HepG2 (cell line): ENCODE measurements around the gene KRTAP10-5. TPM values are rescaled to one million over a fixed set of nuclear protein-coding genes. Genes with fewer than 3 reads are reported as not detected.

Experiments used
- ATAC-seq: fragments of 200-7000 bp; cut with Tn5 transposase; 3 replicates; pipeline ENCODE4 v1.9.1; 2020; ENCODE audit warnings: mild to moderate bottlenecking, moderate library complexity
- BruUV-seq: library from RNA; stranded (reverse); fragments of 400-500 nt; replicated peaks from 2 replicates; lab custom pipeline; 2021; lab: Mats Ljungman, UMichigan
- CTCF ChIA-PET: fragments of 300-600 bp; formaldehyde crosslinking; extraction: SDS; loops from one replicate; lab custom pipeline; 2021; ENCODE audit warnings: low total read pairs, inconsistent platforms, low intra/inter-chr PET ratio; lab: Yijun Ruan, JAX
- POLR2A ChIA-PET: fragments of 350-600 bp; sonication (Branson Sonifier 250); formaldehyde crosslinking; loops from one replicate; lab custom pipeline; 2020; ENCODE audit warnings: antibody characterized with exemption, inconsistent platforms; lab: Yijun Ruan, JAX
- DNase-seq: peaks from one replicate; pipeline ENCODE4 v3.0.0-alpha.2; 2015; ENCODE audit warnings: low spot score
- FAIRE-seq: peaks from 3 replicates; lab custom pipeline; 2011; peaks lifted over from hg19 to GRCh38; lab: Jason Lieb, UNC
- H2AFZ ChIP-seq: one replicate; pipeline ENCODE4 v1.6.1; 2011; ENCODE audit warnings: low read length, inconsistent platforms
- H3K27ac ChIP-seq: fragments of 300-600 bp; 3 replicates; pipeline ENCODE4 v1.8.0; 2011; ENCODE audit warnings: mixed run types, mild to moderate bottlenecking, mixed read lengths, low read length, inconsistent platforms; ENCODE audit not compliant: insufficient read depth; ENCODE audit errors: extremely low read length
- H3K27me3 ChIP-seq, 2 experiments: fragments of 200-600 bp in 1 of 2; 2 replicates in 1 of 2; 3 replicates in 1 of 2; pipeline versions ENCODE4 v1.6.0 to v1.8.0; 2011; ENCODE audit warnings: low read length in 2 of 2, mild to moderate bottlenecking in 2 of 2, moderate library complexity in 2 of 2, inconsistent platforms in 1 of 2; ENCODE audit not compliant: insufficient read depth in 2 of 2, control insufficient read depth in 1 of 2
- H3K36me3 ChIP-seq, 2 experiments: fragments of 200-600 bp in 1 of 2; replicated peaks in 1 of 2; 2 replicates in 1 of 2; 3 replicates in 1 of 2; pipeline versions ENCODE4 v1.5.1 to v1.8.0; 2011; ENCODE audit warnings: low read length in 2 of 2, inconsistent platforms in 1 of 2; ENCODE audit not compliant: insufficient read depth in 2 of 2, control insufficient read depth in 1 of 2
- H3K4me1 ChIP-seq: 2 replicates; pipeline ENCODE4 v1.5.1; 2012; ENCODE audit warnings: low read length, inconsistent platforms; ENCODE audit not compliant: insufficient read depth
- H3K4me2 ChIP-seq: 2 replicates; pipeline ENCODE4 v1.6.0; 2011; ENCODE audit warnings: low read depth, low read length, inconsistent platforms
- H3K4me3 ChIP-seq, 3 experiments: fragments of 200-600 bp in 1 of 3; sonication (generic), shearing (Covaris generic) in 1 of 3; replicated peaks in 1 of 3; 2 replicates each; pipeline ENCODE4 v1.5.1; 2011 to 2016; ENCODE audit warnings: low read length in 3 of 3, inconsistent platforms in 2 of 3, low read depth in 2 of 3, mild to moderate bottlenecking in 2 of 3, control low read depth in 1 of 3, mixed read lengths in 1 of 3; ENCODE audit not compliant: insufficient read depth in 1 of 3
- H3K79me2 ChIP-seq: one replicate; pipeline ENCODE4 v1.6.1; 2011; ENCODE audit warnings: low read length, inconsistent platforms; ENCODE audit not compliant: insufficient read depth
- H3K9ac ChIP-seq: 2 replicates; pipeline ENCODE4 v1.6.0; 2011; ENCODE audit warnings: mild to moderate bottlenecking, low read depth, low read length, inconsistent platforms; ENCODE audit not compliant: insufficient read depth
- H3K9me3 ChIP-seq: 2 replicates; pipeline ENCODE4 v1.5.1; 2012; ENCODE audit warnings: mild to moderate bottlenecking, low read length
- H4K20me1 ChIP-seq: 2 replicates; pipeline ENCODE4 v1.6.0; 2011; ENCODE audit warnings: inconsistent platforms, mild to moderate bottlenecking, low read length, moderate library complexity; ENCODE audit not compliant: insufficient read depth
- ATF2 ChIP-seq: sonication (generic); formaldehyde crosslinking; IDR thresholded peaks from 2 replicates; pipeline ENCODE4 v1.4.0; 2020; ENCODE audit warnings: missing genetic modification reagents
- BCL6 ChIP-seq: IDR thresholded peaks from 2 replicates; pipeline ENCODE4 v1.6.1; 2016; ENCODE audit warnings: missing genetic modification reagents, missing compliant biosample characterization
- KDM3A ChIP-seq: IDR thresholded peaks from 2 replicates; pipeline ENCODE4 v1.6.1; 2018; ENCODE audit warnings: low read depth, missing compliant biosample characterization
- MYC ChIP-seq: sonication (generic); formaldehyde crosslinking; IDR thresholded peaks from 2 replicates; pipeline ENCODE4 v1.9.0; 2021; ENCODE audit warnings: missing genetic modification reagents, borderline replicate concordance
- PAWR ChIP-seq: sonication (generic); formaldehyde crosslinking; IDR thresholded peaks from 2 replicates; pipeline ENCODE4 v1.4.0; 2020; ENCODE audit warnings: missing genetic modification reagents, mild to moderate bottlenecking, borderline replicate concordance
- RXRA ChIP-seq: sonication (generic); formaldehyde crosslinking; IDR thresholded peaks from 2 replicates; pipeline ENCODE4 v1.5.1; 2020; ENCODE audit warnings: missing genetic modification reagents
- SRF ChIP-seq: IDR thresholded peaks from 2 replicates; pipeline ENCODE4 v1.6.1; 2011; ENCODE audit warnings: mild to moderate bottlenecking, low read depth, low read length, moderate library complexity
- TMF1 ChIP-seq: sonication (generic); formaldehyde crosslinking; IDR thresholded peaks from 2 replicates; pipeline ENCODE4 v1.8.1; 2022; ENCODE audit warnings: low read depth, missing genetic modification reagents
- ZFP82 ChIP-seq: sonication (generic); formaldehyde crosslinking; IDR thresholded peaks from 2 replicates; pipeline ENCODE4 v1.5.1; 2020; ENCODE audit warnings: mild to moderate bottlenecking, missing genetic modification reagents, borderline replicate concordance
- ZMAT3 ChIP-seq: sonication (generic); formaldehyde crosslinking; conservative IDR thresholded peaks from 2 replicates; pipeline ENCODE4 v1.7.0; 2021; ENCODE audit warnings: missing genetic modification reagents
- ZNF615 ChIP-seq: sonication (generic); formaldehyde crosslinking; IDR thresholded peaks from 2 replicates; pipeline ENCODE4 v1.5.0; 2020; ENCODE audit warnings: mild to moderate bottlenecking, missing genetic modification reagents, borderline replicate concordance
- ZNF737 ChIP-seq: sonication (generic); formaldehyde crosslinking; IDR thresholded peaks from 2 replicates; pipeline ENCODE4 v1.5.0; 2020; ENCODE audit warnings: missing genetic modification reagents, mild to moderate bottlenecking, borderline replicate concordance
- ZNF75D ChIP-seq: sonication (generic); formaldehyde crosslinking; IDR thresholded peaks from 2 replicates; pipeline ENCODE4 v1.8.1; 2023; ENCODE audit warnings: missing genetic modification reagents, mild to moderate bottlenecking, borderline replicate concordance
- ZNF780A ChIP-seq: sonication (generic); formaldehyde crosslinking; IDR thresholded peaks from 2 replicates; pipeline ENCODE4 v1.8.0; 2022; ENCODE audit warnings: mild to moderate bottlenecking, missing genetic modification reagents, moderate library complexity
- WGBS: methylation state at CpG from one replicate; pipeline ENCODE4 v1.1.6; 2017; ENCODE audit warnings: low lambda C conversion rate; 5-methylcytosine and 5-hydroxymethylcytosine counted together
- in situ Hi-C: cut with HindIII; loops from 2 replicates; pipeline ENCODE4 v1.10.0; 2017; ENCODE audit warnings: low pct_unique_long_range_greater_than_20kb; ENCODE audit not compliant: extremely low pct_ligation_motif_present
- intact Hi-C: fragments of 100-400 bp; cut with micrococcal nuclease; formaldehyde crosslinking; loops from one replicate; pipeline ENCODE4 v1.10.0; 2022; ENCODE audit not compliant: unreplicated experiment
- polyA plus RNA-seq, 8 experiments: library from polyadenylated mRNA; depleted of rRNA in 3 of 8; stranded (reverse) in 7 of 8; unstranded in 1 of 8; fragments of >200 nt; fragmentation: Illumina TruSeq in 4 of 8; extraction: Trizol in 4 of 8; gene quantifications; 2 replicates each; pipeline versions ENCODE4 v1.2.1 to v1.2.3, GENCODE V29; 2011 to 2016; ENCODE audit warnings: low read depth in 4 of 8, missing spikeins in 1 of 8, mixed read lengths in 1 of 8; ENCODE audit not compliant: insufficient read depth in 1 of 8
- total RNA-seq, 5 experiments: library from RNA; depleted of rRNA; stranded (reverse); fragments of >200 nt; fragmentation: Illumina TruSeq; extraction: Trizol; gene quantifications; 2 replicates each; pipeline ENCODE4 v1.2.3, GENCODE V29; 2016; ENCODE audit warnings: low read depth in 1 of 5
- TF ChIP-seq, protein P1 (sequence below): sonication (generic); formaldehyde crosslinking; conservative IDR thresholded peaks from 2 replicates; pipeline ENCODE4 v1.4.0; 2020; ENCODE audit warnings: missing genetic modification reagents
- TF ChIP-seq, protein P2 (sequence below): IDR thresholded peaks from 2 replicates; pipeline ENCODE4 v1.6.1; 2016; ENCODE audit warnings: low read depth, control low read depth
- TF ChIP-seq, protein P3 (sequence below): sonication (generic); formaldehyde crosslinking; IDR thresholded peaks from 2 replicates; pipeline ENCODE4 v1.4.0; 2020; ENCODE audit warnings: mild to moderate bottlenecking, missing genetic modification reagents, borderline replicate concordance
- TF ChIP-seq, protein P4 (sequence below): IDR thresholded peaks from 2 replicates; pipeline ENCODE4 v1.6.1; 2018; ENCODE audit warnings: missing genetic modification reagents

The KRTAP10-5 gene
- total and polyA plus RNA-seq, 2 of the 13 experiments (the other 11 are each of a cell fraction or from before 2014, with no cell fraction given): not detected

- Histone ChIP-seq H3K9ac (no peak overlapping the region), H3K4me3 (no peak overlapping the region), H3K27ac (no peak overlapping the region), H3K27me3 (peaks cover 0 to 1% of the 10 kb centered on the region in 2 experiments; a peak in 1 of 5 replicates), H3K36me3 (no peaks in the 10 kb centered on the region), H4K20me1 (no peaks in the 10 kb centered on the region), H3K4me2 (no peak overlapping the region), H3K9me3 (no peaks in the 10 kb centered on the region), H3K79me2 (no peaks in the 10 kb centered on the region), H3K4me1 (no peaks in the 10 kb centered on the region), H2AFZ (no peak overlapping the region)
- BruUV-seq: no TSS peak
- ChIA-PET POLR2A (no interaction called here), CTCF (no interaction called here)
- ATAC-seq (no peak), FAIRE-seq (no peak), DNase-seq (no peak)
- intact Hi-C loops (no loop called here), in situ Hi-C loops (no loop called here)
- 48% methylated on average over 8 of the region's 8 CpGs for WGBS
- TF ChIP-seq ZNF615: no peak
- TF ChIP-seq ZNF737: no peak
- TF ChIP-seq ZNF780A: no peak
- TF ChIP-seq, protein P1, sequence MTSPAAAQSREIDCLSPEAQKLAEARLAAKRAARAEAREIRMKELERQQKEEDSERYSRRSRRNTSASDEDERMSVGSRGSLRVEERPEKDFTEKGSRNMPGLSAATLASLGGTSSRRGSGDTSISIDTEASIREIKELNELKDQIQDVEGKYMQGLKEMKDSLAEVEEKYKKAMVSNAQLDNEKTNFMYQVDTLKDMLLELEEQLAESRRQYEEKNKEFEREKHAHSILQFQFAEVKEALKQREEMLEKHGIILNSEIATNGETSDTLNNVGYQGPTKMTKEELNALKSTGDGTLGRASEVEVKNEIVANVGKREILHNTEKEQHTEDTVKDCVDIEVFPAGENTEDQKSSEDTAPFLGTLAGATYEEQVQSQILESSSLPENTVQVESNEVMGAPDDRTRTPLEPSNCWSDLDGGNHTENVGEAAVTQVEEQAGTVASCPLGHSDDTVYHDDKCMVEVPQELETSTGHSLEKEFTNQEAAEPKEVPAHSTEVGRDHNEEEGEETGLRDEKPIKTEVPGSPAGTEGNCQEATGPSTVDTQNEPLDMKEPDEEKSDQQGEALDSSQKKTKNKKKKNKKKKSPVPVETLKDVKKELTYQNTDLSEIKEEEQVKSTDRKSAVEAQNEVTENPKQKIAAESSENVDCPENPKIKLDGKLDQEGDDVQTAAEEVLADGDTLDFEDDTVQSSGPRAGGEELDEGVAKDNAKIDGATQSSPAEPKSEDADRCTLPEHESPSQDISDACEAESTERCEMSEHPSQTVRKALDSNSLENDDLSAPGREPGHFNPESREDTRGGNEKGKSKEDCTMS (CRISPR knock-in tag): no peak
- TF ChIP-seq, protein P2, sequence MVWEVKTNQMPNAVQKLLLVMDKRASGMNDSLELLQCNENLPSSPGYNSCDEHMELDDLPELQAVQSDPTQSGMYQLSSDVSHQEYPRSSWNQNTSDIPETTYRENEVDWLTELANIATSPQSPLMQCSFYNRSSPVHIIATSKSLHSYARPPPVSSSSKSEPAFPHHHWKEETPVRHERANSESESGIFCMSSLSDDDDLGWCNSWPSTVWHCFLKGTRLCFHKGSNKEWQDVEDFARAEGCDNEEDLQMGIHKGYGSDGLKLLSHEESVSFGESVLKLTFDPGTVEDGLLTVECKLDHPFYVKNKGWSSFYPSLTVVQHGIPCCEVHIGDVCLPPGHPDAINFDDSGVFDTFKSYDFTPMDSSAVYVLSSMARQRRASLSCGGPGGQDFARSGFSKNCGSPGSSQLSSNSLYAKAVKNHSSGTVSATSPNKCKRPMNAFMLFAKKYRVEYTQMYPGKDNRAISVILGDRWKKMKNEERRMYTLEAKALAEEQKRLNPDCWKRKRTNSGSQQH (CRISPR knock-in tag): no peak
- no peak for TF ChIP-seq PAWR (CRISPR knock-in tag)
- no peak for TF ChIP-seq TMF1 (CRISPR knock-in tag)
- TF ChIP-seq MYC (CRISPR knock-in tag): no peak
- TF ChIP-seq BCL6 (CRISPR knock-in tag): no peak
- TF ChIP-seq KDM3A (CRISPR knock-in tag): no peak
- no peak for TF ChIP-seq RXRA
- no peak for TF ChIP-seq ZMAT3
- TF ChIP-seq ZFP82 (CRISPR knock-in tag): no peak
- TF ChIP-seq, protein P3, sequence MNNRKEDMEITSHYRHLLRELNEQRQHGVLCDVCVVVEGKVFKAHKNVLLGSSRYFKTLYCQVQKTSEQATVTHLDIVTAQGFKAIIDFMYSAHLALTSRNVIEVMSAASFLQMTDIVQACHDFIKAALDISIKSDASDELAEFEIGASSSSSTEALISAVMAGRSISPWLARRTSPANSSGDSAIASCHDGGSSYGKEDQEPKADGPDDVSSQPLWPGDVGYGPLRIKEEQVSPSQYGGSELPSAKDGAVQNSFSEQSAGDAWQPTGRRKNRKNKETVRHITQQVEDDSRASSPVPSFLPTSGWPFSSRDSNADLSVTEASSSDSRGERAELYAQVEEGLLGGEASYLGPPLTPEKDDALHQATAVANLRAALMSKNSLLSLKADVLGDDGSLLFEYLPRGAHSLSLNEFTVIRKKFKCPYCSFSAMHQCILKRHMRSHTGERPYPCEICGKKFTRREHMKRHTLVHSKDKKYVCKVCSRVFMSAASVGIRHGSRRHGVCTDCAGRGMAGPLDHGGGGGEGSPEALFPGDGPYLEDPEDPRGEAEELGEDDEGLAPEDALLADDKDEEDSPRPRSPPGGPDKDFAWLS (CRISPR knock-in tag): no peak
- TF ChIP-seq, protein P4, sequence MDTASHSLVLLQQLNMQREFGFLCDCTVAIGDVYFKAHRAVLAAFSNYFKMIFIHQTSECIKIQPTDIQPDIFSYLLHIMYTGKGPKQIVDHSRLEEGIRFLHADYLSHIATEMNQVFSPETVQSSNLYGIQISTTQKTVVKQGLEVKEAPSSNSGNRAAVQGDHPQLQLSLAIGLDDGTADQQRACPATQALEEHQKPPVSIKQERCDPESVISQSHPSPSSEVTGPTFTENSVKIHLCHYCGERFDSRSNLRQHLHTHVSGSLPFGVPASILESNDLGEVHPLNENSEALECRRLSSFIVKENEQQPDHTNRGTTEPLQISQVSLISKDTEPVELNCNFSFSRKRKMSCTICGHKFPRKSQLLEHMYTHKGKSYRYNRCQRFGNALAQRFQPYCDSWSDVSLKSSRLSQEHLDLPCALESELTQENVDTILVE (CRISPR knock-in tag): no peak
- no peak for TF ChIP-seq ZNF75D
- TF ChIP-seq SRF: no peak
- no peak for TF ChIP-seq ATF2 (CRISPR knock-in tag)
Measured at GRCh38 chr21:44603911-44604310, 23.5 kb upstream of the KRTAP10-5 start.
